Articular chondrocyte of knee joint (primary cell): ENCODE data around the gene TGDS. TPM values are rescaled to one million over a fixed set of nuclear protein-coding genes. Genes with fewer than 3 reads are reported as not detected.

Experiments used
- total RNA-seq: library from RNA; depleted of rRNA; stranded (reverse); fragments of >200 nt; gene quantifications from 2 replicates; pipeline ENCODE4 v1.2.3, GENCODE V29; 2012

The TGDS gene, protein sequence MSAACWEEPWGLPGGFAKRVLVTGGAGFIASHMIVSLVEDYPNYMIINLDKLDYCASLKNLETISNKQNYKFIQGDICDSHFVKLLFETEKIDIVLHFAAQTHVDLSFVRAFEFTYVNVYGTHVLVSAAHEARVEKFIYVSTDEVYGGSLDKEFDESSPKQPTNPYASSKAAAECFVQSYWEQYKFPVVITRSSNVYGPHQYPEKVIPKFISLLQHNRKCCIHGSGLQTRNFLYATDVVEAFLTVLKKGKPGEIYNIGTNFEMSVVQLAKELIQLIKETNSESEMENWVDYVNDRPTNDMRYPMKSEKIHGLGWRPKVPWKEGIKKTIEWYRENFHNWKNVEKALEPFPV
- total RNA-seq, result 16.9 and 18.7 TPM in 2 replicates

DNA sequence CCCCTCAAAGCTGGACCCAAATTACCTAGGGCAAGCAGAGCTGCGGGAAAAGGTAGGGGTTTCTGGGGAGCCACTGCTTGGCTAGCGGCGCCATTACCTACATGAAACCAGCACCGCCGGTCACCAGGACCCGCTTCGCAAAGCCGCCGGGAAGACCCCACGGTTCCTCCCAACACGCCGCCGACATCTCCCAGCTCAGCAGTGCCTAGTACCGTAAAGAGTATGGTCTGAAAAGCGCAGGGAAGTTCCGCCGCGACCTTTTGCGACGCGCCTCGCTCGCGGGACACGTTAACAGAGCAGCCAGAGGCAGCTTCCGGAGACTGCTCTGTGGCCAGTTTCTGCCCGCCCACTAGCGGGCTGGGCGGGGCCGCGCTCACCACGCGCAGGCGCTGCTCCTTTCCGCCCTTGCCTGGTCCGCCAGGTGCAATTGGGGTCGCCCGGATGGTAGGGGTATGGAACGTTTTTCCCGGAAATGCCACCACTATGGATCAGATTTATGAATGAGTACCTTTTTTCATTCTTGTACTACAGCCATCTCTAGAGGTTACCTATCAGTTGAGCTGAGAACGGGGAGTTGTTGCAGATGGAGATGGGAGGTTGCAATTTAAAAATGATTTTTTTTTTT lies at the start of gene TGDS:
Gene TGDS (minus strand): TSS at position 203 of the 625 bp plus-strand sequence. CDS start 16 bp downstream, at position 187.

DNA sequence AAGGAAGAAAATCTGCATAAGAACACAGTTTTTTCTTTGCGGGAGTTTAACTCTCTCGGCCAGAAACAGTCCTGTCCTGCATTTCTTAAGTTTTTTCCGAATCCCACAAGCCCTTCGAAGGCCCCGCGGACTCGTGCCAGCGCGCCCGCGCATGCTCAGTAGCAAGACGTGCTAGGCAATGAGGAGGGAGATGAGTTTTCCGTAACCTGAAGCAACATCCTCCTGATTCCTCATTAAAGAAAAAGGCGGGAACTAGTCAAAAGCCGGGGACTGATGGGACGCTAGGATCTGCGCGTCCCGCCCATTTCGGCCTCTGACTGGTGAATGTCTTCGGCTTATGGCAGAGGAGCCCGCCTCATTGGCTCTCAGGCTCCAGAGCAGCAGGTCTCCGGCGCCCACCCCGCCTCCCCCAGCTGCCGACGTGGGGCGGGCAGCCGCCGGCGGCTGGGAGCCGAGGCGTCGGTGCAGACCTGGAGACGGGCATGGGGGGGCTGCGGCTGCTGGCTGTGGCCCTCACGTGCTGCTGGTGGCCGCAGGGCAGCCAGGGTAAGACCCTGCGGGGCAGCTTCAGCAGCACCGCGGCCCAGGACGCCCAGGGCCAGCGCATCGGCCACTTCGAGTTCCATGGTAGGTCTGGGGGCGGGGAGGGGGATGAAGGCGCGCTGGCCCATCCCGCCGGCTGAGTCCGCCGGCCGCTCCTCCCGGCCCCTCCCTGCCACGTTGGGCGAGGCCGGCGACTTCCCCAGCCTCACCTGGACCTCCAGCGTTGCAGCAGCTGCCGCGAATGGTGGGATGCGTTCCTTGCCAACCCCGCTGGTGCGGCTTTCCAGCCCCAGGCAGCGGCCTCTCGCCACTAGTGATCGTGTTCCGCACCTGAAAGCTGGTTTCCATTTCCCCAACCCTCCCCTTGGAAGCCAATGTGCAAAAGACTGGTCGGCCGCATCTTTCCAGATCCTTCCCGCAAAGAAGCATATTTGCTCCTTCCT lies 5.8 kb upstream of the TGDS start, which contains the start of gene GPR180:
Gene GPR180 (plus strand): TSS at position 412 of the 986 bp plus-strand sequence. CDS start 71 bp downstream, at position 483.

Other genes with a start within 250 kb of the TGDS start
- gene DCT, start 116.5 kb downstream of the TGDS start, total RNA-seq, result 0.13 and 0.54 TPM in 2 replicates
- 11.5 and 11.7 TPM in 2 replicates for gene GPR180, start 5.7 kb upstream of the TGDS start, total RNA-seq
- not detected in 2 replicates for gene SOX21, start 116.4 kb upstream of the TGDS start, total RNA-seq